Measurements from ENCODE around the gene HMGXB3.
"Not testable (repeated sequence)": the region's sequence is repeated elsewhere in the genome, so short reads cannot be mapped to it uniquely, and the experiment has no call there.

The HMGXB3 gene

DNA sequence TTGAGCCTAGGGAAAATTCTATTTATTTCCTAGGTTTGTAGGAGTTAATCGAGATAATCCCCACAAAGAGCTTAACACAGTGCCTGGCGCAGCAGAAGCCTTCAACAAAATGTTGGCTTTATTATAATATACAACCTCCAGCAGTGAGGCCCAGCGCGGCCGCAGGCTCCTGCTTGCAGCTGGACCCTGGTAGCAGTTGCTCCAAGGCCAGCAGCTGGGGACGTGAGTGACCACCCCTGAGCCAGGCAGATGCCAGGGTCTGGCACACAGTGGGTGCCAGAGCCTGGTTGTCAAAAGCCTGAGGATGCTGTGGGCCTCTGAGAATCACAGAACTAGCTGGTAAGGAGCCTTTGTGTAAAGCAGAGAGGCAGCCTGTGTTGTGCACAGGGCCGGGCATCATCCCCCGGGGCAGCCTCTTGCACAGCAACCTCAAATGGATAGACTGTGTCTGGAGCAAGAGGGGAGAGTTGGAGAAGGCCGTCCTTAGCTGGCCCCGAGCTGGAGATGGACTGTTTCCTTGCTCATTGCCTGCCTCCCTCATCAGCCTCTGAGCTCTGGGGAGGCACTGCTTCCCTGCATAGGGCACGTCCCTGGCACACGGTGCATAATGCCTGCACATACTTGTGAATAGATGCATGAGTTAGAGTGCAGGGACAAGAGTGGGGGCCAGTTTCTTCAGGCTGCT lies 68.6 kb downstream of the HMGXB3 start:
- DNase-seq, result peak; percentile 11

- peak; percentile 16 for DNase-seq
Observed at GRCh38 chr5:150069672-150070627, 69.4 kb downstream of the HMGXB3 start.

DNA sequence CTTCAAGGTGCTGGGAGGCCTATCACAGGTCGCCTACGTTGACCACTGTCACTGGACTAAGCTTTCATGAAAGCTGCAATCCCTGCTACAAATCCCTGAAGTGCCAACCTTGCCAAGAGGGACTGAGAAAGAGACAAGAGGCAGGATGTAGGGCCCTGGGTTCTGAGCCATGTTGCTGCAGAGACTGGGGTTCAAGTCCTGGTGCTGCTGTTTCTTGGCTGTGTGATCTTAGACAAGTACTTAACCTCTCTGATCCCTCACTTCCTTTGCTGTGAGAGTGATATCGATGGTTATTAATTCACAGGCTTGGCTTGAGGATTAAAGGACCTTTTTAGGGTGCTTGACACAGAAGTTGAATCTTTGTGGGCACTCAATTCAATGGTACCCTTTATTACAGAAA lies 70.3 kb downstream of the HMGXB3 start:
- DNase-seq, result no peak

DNA sequence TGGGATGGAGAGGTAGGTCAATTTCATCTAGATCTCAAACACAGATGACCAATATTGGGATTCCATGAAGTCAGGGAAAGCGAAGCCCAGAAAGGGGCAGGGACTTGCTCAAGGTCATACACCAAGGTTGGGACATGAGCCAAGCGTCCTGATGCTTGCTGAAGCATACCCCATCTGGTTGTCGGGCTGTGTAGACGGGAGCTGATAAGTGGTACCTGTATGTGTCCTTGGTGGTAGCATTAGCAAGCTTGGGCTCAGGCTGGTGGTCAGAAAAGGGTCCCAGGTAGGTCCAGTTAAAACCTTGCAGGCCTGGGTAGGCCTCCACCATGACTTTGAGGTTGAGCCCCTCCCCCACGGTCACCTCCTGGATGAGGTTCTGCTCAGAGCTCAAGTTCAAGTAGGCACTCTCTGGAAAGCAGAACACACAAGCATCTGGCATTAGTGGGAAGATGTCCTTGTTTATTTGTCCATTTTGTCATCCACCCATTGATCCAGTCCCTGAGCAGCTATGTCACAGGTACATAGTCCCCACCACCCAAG lies 72.6 kb downstream of the HMGXB3 start:
- peak; percentile 10 for DNase-seq

- DNase-seq, result no peak
Observed at GRCh38 chr5:150073677-150074076, 73.1 kb downstream of the HMGXB3 start.

- DNase-seq, result peak; percentile 4
Observed at GRCh38 chr5:150075233-150075632, 74.7 kb downstream of the HMGXB3 start.

DNA sequence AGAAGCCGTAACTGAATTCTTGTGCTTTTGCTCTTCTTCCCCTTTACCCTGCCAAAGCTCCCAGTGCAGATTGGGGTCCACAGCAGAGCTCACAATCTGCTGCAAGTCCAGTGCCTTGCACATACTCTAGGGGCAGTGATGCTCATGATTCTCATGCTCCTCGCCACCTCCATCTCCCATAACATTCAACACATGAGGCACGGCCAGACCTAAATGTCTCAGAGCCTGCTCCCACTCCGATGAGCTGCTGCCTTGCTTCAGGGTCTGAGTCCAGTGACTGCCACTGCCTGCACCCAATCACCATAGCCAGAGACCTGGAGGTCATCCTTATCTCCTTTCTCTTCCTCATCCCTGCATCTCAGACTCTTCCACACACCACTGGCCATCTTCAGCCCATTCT lies 75.3 kb downstream of the HMGXB3 start:
- no peak for DNase-seq

GRCh38 chr5:150077060-150077459 lies 76.5 kb downstream of the HMGXB3 start:
- no peak for DNase-seq

DNA sequence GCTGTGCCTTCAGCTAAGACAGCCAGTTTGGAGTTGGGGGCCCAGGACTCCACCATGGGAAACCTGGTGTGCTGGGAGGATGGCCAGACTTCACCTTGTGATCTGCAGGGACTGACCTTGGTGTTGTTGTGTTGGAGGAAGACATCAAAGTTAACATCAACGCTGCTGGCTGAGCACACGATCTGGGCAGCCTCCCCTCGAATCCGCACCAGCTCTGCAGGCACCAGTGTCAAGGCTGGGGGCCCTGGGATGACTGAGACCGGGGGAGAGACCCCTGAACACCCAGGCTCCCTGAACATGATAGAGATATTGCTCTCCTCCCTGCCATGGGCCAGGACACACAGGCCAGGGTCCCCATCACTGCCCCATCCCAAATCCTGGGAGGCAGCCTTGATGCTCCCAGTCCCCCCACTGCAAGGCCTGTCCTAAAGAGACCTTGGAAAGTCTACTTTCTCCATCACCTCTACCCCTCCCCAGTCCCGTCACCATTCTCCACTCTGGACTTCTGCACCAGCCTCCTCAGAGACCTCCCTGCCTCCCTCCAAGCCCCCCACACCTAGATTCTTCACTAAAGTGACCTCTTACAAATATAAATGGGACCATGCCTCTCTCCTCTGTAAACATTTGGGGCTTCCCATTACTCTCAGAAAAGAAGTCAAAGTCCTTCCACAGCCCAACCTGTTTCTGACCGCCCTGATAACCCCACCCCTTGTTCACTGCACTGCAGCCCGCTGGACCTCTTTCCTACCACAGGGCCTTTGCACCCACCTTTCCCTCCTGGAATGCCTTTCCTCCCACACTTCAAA lies 77.7 kb downstream of the HMGXB3 start:
- no peak for DNase-seq

DNA sequence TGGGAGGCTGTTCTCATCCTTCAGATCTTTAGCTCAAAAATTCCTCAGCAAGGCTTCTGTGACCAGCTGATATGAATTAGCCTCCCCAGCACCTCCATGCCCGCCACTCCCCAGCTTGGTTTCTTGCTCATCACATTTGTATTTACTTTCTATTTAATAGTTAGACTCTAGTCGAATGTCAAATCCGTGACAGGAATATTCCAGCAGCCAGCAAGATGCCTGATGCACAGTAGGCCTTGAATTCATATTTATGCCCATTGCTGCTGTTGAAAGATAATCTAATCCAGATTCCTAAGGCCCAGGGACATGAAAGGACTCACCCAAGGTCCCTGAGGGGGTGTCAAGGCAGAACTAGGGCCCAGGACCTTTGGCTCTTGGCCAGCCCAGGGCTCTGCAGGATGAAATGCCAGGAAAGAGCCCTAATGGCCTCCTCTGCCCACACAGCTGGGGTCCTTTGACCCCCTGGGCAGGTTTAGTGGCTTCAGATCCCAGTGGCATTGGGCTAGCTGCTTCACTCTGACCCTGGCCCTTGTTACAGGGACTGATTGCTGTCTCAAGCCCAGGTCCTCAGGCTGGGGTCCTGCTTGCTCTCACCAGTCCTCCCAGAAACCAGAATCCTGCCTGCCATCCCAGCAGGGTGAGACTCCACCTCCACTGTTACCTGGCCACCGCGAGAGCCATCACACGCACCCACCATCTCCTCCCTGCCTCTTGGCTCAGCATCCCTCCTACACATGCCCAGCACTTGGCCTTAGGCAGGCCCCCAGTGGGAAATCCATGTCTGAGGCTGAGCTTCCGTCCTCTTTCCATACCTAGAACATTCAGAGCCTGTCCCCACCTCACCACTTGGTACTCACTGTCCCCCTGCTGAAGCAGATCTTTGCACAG lies 78.5 kb downstream of the HMGXB3 start:
- DNase-seq, result no peak

DNA sequence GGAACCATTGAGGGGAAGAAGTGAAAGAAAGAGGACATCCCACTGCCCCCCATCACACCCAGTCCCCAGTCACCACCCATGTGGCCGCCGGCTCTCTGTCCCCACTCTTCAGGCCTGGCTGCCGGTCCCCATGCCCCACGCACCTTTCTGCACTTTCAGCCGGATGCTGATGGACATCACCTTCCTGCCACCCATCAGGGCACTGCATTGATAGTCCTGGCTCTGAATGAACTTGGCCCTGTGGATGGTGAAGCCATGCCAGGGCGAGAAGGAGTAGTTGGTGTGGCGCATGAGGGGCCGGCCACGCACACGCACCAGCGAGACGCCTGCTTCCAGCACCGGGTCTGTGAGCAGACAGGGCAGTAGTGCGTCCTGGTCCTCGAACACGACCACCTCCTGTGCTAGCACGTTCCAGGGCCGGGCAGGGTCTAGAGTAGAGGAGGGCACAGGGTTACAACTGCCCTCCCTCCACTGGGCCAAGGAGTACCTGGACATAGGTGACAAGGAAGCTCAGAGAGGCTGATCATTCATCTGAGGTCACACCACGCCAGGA lies 79.4 kb downstream of the HMGXB3 start:
- DNase-seq, result no peak

DNA sequence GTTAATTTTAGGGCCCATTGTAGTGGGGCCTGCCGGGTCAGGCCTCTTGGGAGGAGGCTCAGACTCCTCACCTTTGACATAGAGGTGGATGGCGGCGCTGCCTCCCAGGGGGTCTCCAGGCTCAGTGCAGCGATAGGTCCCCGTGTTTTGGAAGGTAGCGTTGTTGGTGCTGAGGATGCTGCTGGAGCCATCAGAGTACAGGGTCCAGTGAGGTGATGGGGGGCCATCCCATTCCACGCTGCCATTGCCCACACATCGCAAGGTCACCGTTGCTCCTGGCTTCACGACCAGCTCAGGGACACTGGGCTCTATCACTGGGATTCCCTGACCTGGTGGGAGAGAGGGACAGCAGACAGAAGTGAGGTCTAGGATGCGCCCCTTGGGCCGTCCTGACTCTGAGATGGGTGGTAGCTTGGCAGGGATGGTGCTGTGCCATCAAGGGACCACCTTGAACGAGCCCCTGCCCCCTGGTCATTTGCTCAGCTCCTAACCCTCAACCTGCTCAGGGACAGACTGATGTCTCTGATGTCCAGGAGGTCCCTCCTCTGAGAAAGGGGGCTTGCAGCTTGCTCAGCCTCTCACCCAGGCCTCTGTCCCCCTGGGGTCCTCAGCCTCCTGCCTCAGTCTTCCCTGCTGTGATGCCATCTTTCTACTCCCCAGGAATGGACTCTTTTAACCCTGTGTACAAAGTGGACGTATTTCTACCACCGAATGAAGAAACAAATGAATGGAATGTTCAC lies 80.3 kb downstream of the HMGXB3 start:
- no peak for DNase-seq

GRCh38 chr5:150081541-150082283 lies 81.2 kb downstream of the HMGXB3 start:
- peak; percentile 84 for DNase-seq

- no peak for DNase-seq
Observed at GRCh38 chr5:150082374-150082773, 81.8 kb downstream of the HMGXB3 start.

DNA sequence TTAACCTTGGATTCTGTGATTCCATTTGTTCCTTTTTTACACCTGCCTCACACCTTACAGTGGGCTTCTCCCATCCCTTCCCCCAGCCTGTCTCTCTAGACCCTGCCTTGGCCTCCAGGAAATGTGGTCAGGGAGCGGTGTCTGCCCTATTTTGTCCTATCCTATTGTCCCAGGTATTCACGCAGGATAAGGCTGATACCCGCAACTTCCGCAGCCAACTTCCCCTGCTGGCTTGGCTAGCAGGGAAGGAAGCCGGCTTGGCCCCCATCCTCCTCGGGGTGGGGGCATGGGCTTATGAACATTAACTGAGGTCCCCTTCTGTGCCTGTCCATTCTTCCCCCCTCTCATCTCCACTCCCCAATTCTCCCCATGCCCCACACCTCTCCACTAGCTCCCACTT lies 82.3 kb downstream of the HMGXB3 start:
- no peak for DNase-seq

GRCh38 chr5:150084754-150085153 lies 84.2 kb downstream of the HMGXB3 start:
- DNase-seq, result not testable (repeated sequence)

DNA sequence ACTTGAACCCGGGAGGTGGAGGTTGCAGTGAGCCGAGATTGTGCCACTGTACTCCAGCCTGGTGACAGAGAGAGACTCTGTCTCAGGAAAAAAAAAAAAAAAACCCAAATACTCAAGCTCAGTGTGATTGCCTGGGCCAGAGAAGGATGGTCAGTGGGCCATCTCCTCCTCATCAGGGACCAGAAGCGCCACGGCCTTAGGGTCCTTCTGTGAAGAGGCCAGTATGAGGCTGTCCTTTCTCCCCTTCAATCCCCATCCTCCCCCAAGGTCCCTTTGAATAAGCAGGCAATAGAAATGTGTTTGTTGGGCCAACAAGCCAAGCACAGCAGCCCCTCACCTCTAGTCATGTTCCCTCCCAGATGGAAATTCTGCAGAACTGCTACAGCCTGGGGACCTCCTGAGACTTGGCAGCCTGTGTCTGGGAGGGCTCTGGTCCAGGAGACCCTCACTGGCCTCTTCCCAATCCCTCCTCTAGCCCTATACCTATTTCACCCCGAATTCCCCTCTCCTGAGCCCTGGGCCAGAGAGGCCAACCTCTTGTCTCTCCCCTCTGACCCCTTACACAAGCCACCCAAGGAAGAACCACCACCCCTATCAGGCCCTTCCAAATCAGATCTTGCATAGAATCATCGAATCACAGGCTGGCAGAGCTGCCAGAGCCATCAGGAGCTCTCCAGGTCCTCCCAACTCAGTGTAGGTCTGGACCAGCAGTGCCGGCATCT lies 84.8 kb downstream of the HMGXB3 start:
- no peak for DNase-seq

GRCh38 chr5:150085950-150086715 lies 85.6 kb downstream of the HMGXB3 start, which contains the start of gene CSF1R:
CSF1R (minus strand) TSS chr5:150086554; CDS start chr5:150086427, 127 bp downstream.
- no peak for DNase-seq

Data from femur (tissue), 1 donor.